ENCODE measurements around the gene TGFBR3L.

TGFBR3L gene

DNA sequence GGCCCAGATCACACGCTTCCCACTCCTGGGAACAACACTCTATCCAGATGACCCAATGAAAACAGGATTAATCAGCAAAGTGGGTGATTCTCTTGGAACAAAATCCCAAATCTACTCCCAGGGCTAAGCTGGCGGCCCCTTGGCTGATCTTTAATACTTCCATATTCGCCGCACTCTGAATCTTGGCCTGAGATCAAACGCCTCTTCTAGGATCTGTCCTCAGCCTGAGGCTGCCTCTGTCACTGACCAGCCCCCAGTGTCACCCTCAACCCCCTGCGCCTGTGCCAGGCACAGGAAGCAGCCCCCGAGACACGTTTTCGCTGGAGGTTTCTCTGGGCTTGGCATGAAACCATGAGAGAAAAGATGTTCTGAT lies 13.7 kb downstream of the TGFBR3L start:
- DNase-seq (ENCODE audit: low spot score): no peak

DNA sequence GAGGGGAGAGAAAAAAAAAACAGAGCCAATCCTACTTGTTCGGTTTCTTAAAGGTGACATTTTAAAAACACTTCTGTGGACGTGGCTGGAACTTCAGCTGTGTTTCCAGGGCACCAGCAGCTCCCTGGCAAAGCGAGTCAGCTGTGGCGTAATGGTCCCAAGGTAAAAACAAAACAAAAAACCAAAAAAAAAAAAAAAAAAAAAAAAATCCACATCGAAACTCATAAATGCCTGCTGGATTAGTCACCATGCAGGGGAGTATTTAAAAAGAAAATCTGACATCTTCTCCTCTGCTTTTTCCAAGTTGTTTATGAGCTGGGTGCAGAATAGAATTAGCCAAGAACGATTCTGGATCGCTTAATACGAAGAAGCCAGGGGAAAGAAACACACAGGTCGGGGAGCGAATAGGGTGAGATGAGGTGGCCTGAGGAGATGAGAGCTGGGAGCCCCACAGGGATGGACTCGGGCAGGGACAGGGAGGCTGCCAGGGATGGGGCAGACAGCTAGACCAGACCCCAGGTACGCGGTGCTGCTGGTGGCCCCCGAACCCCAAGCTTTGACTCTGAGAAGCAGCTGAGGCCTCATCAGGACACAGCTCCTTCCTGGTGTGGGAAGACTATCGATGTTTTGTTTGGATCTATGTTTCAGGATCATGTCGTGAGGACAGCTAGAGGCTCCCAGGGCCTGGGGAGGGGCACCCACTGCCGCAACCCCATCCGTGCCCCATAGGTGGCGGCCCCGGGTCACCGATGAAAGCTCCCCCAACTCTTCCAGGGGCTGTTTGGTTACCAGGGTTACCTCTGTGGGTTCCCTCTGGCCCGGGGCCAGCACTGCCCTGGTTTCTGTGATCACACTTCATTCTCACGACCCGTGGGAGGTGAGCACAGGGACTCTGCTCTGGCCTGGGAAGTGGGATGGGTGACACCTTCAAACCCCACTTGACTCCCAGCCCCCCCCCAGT lies 14.4 kb downstream of the TGFBR3L start:
- peak; percentile 83 for DNase-seq (ENCODE audit: low spot score)

DNA sequence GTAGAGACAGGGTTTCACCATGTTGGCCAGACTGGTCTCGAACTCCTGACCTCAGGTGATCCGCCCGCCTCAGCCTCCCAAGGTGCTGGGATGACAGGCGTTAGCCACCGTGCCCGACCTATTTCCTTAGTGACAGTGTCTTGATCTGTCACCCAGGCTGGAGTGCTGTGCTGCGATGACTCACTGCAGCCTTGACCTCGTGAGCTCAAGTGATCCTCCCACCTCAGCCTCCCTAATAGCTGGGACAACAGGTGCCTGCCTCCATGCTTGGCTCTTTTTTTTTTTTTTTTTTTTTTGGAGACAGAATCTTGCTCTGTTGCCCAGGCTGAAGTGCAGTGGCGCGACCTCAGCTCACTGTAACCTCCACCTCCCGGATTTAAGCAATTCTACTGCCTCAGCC lies 15.4 kb downstream of the TGFBR3L start:
- peak; percentile 54 for DNase-seq (ENCODE audit: low spot score)

GRCh38 chr19:7930765-7931164 lies 16.1 kb downstream of the TGFBR3L start:
- no peak for DNase-seq (ENCODE audit: low spot score)

DNA sequence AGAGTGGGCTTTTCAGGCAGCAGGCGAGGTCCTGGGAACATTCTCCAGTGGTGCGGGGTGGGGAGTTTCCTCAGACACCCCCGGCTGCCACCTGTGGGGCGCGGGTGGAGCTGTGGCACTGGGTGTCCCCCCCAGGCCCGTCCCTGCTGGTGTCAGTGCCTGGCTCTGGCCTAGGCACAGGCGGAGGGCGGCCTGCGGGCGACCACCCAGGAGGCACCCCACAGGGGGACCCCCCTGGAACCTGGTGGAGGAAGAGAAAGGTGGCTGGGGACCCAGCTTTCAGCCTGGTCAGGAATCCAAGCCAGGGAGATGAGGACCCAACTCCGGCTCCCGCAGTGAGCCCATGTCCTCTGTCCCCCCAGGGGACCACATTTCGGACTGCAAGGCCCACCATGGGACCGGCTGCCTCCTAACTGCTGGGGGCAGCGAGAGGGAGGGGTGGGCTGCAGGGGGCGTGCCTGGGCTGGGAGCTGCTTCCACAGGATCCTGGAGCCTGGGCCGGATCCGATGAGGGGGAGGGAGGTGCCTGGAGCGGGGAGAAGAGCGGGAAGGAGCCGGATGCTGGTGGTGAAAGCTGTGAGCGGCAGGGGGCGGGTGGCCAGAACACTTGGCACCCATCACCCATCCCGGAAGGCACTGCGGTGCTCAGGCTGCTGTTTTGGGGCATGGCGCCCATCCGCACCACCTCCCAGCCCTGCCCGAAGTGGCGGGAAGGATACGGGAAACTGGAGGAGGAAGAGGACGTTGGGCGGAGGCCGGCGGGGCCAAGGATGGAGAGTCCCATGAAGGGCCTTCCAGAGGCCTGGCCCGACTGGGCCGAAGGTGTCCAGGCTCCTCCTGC lies 16.8 kb downstream of the TGFBR3L start:
- no peak for DNase-seq (ENCODE audit: low spot score)

GRCh38 chr19:7932276-7932929 lies 17.8 kb downstream of the TGFBR3L start:
- no peak for DNase-seq (ENCODE audit: low spot score)

- DNase-seq (ENCODE audit: low spot score): no peak
Measured at GRCh38 chr19:7932930-7933300, 18.3 kb downstream of the TGFBR3L start.

GRCh38 chr19:7933411-7933810 lies 18.8 kb downstream of the TGFBR3L start:
- no peak for DNase-seq (ENCODE audit: low spot score)

GRCh38 chr19:7933828-7934725 lies 19.4 kb downstream of the TGFBR3L start:
- DNase-seq (ENCODE audit: low spot score): no peak

DNA sequence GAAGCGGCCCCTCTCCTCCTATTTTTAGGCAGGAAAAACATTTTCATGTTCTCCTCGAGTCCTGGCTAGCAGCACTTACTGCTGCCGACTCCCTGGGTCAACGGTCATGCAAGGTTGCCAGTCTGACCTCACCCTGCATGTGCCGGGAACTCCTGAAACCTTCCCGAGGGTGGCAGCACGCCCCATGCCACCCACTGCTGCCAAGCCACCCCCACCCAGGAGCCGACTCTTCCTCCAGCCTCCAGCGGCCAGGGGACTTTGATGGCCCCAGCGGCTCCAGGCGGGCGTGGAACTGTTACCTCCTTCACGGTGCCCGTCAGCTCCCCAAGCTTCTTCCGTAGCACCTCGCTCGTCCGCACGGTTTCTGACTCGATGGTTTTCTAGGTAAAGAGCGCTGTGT lies 20.1 kb downstream of the TGFBR3L start:
- no peak for DNase-seq (ENCODE audit: low spot score)

DNA sequence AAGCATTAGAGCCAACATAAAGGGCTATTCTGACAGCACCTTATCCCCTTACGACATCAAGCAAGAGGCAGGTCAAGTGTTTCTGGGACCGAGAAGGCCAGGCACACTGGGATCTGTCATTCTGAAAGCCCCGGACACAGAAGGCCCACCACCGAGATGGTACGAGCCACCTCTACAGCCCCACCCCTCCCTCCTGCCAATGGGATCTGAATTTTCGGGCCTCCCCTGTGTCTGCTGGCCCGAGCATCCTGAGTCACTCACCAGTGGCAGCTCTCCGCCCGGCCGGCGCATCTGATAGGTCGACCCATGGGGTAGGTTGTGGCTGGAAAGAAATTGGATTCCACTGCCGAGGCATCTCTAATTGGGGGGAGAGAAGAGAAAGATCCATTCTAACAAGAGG lies 26.2 kb downstream of the TGFBR3L start:
- no peak for DNase-seq (ENCODE audit: low spot score)

DNA sequence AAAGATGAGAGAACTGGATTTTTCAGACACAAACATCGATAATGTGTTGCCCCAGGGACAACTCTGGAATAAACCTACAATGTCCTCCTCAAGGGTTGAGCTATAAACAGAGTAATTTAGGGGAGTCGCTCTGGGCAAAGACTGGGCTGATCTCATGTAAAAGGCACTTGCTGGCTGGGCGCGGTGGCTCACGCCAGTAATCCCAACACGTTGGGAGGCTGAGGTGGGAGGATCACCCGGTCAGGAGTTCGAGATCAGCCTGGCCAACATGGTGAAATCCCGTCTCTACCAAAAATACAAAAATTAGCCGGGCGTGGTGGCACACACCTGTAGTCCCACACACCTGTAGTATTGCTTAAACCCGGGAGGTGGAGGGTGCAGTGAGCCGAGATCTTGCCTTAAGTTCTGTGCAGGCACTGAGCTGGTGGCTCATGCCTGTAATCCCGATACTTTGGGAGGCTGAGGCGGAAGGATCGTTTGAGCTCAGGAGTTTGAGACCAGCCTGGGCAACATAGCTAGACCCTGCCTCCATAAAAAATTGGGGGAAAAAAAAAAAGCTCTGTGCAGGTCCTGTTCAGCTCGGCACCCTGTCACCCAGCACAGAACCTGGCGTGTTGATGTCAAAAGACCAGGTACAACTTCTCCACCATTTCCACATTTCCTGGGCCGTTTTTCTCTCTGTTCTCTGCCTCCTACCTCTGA lies 27.4 kb downstream of the TGFBR3L start:
- no peak for DNase-seq (ENCODE audit: low spot score)

- DNase-seq (ENCODE audit: low spot score): peak; percentile 17
Measured at GRCh38 chr19:7942981-7943443, 28.4 kb downstream of the TGFBR3L start.

DNA sequence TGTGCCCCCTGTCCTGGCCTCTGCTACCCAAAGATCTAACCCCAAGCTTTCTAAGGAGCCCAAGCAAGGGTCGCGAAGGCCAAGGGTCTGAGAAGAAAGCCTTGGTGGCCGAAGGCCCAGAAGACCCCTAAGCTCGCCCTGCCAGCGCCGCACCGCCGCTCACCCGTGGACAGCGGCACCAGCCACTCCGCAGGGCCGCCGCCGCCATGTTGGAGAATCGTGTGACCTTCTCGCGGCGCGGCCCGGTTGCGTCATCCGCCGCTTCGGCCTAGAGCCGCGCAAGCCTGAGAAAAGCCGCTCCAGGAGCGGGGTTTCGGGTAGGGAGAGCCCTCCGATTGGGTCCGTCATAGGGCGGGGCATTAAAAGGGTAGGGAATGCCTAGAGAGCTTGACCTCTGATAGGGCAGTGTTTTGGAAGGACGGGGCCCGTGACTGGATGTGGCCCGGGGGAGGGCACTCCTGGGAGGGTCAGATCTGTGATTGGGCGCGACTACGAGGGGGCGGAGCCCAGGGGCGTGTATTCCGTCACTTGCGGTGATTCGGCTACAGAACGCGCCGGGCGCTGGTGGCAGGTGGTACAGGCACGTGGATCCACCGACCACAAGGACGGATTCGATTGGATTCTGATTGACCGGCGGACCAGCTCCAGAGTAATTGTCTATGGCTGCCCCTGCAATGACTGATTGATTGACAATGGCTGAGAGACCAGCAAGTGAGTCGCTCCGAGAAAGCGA lies 29.0 kb downstream of the TGFBR3L start, which contains the start of gene TIMM44:
Gene TIMM44, minus strand, starts transcription at position 223 of the 733 bp plus-strand sequence. Its CDS starts 15 bp downstream, at position 208.
- DNase-seq (ENCODE audit: low spot score): peak; percentile 100

DNA sequence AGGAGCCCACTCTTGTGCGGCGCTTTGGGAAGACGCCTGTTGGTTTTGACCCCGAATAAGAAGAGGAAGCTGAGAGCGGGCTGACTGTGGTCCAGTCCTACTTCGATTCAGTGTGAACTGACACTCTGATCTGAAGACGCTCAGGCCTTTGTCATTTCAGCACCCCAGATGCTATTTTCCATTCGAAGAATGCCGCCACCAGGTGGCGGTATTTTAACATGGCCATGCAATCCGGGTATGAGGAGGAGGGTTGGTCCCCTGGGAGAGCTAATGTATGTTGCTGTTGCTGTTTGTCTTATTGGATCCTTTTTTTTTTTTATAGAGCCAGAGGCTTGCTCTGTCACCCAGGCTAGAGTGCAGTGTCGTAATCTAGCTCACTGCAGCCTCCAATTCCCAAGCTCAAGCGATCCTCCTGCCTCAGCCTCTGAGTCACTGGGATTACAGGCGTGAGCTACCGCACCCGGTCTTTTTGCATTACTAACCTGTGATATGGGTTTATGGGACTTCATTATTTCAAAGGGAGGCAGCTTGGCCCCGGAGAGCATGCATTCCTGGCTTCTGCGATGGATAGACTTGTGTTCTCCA lies 29.6 kb downstream of the TGFBR3L start:
- DNase-seq (ENCODE audit: low spot score): peak; percentile 86

- peak; percentile 22 for DNase-seq (ENCODE audit: low spot score)
Measured at GRCh38 chr19:7947939-7948338, 33.3 kb downstream of the TGFBR3L start.

- DNase-seq (ENCODE audit: low spot score): peak; percentile 60
Measured at GRCh38 chr19:7953060-7953459, 38.4 kb downstream of the TGFBR3L start.

DNA sequence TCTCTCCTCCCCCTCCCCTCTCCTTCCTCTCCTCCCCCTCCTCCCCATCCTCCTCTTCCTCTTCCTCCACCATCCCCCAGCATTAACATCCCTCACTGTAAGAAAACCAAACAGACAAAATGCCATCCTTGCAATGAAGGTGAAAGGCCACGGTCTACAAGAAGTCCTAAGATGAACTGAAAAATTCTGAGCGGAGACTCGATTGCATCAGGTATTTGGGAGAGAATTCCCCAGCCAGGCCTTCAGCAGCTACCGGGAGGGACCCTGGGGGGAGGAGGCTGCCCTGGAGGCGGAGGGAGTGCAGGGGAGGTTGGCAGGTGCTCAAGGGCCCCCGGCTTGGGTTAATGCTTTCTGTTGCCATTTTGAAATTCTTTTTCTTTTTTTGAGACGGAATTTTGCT lies 38.9 kb downstream of the TGFBR3L start:
- DNase-seq (ENCODE audit: low spot score): no peak

DNA sequence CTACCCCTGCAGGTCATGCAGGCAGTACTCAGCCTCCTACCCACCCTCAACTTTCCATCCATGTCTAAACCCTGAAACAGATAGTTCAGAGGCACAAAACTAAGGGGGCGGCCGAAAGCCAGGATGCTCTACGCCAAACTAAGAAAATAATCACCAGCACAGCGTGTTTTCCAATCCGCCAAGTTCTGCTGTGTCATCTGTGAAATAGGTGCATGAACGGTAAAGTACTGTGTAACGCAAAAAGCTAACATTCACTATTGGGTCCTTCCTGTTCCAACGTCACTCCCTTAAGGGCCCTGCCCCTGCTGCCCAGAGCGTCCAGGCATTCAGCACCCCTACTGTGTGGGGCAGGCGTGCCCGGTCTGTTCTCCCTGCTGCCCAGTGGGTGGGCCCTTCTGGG lies 41.1 kb downstream of the TGFBR3L start:
- no peak for DNase-seq (ENCODE audit: low spot score)

Measured in kidney tubule cell (primary cell).